Bronchial epithelial cell (primary cell): ENCODE results near the gene UBE2O. TPM values are rescaled to one million over a fixed set of nuclear protein-coding genes. Genes with fewer than 3 reads are reported as not detected.
"Not testable (repeated sequence)": the region's sequence is repeated elsewhere in the genome, so short reads cannot be mapped to it uniquely, and the experiment has no call there.

Experiments used
- DNase-seq: peaks from one replicate; pipeline ENCODE4 v3.0.0-alpha.2; 2010; ENCODE audit warnings: low read depth
- FAIRE-seq: peaks from 2 replicates; lab custom pipeline; 2011; peaks lifted over from hg19 to GRCh38; lab: Jason Lieb, UNC
- H3K27me3 ChIP-seq: 2 replicates; pipeline ENCODE4 v1.5.1; 2011; ENCODE audit warnings: low read length; ENCODE audit not compliant: control insufficient read depth, insufficient read depth
- H3K36me3 ChIP-seq: 2 replicates; pipeline ENCODE4 v1.5.1; 2011; ENCODE audit warnings: low read length; ENCODE audit not compliant: control insufficient read depth, insufficient read depth
- H3K4me3 ChIP-seq: 2 replicates; pipeline ENCODE4 v1.5.1; 2011; ENCODE audit warnings: mild to moderate bottlenecking, low read depth, low read length, control low read depth
- total RNA-seq: library from RNA; depleted of rRNA; stranded (reverse); fragments of >200 nt; gene quantifications from 2 replicates; pipeline ENCODE4 v1.2.1, GENCODE V29; 2014
- TF ChIP-seq, protein P1 (sequence below): IDR thresholded peaks from 2 replicates; pipeline ENCODE4 v1.5.1; 2011; ENCODE audit warnings: mild to moderate bottlenecking, moderate library complexity, low read length, control low read depth, inconsistent platforms; ENCODE audit not compliant: insufficient read depth, severe bottlenecking

UBE2O gene
- total RNA-seq, 1 donor from 2014 or later, result 15.8 TPM

DNA sequence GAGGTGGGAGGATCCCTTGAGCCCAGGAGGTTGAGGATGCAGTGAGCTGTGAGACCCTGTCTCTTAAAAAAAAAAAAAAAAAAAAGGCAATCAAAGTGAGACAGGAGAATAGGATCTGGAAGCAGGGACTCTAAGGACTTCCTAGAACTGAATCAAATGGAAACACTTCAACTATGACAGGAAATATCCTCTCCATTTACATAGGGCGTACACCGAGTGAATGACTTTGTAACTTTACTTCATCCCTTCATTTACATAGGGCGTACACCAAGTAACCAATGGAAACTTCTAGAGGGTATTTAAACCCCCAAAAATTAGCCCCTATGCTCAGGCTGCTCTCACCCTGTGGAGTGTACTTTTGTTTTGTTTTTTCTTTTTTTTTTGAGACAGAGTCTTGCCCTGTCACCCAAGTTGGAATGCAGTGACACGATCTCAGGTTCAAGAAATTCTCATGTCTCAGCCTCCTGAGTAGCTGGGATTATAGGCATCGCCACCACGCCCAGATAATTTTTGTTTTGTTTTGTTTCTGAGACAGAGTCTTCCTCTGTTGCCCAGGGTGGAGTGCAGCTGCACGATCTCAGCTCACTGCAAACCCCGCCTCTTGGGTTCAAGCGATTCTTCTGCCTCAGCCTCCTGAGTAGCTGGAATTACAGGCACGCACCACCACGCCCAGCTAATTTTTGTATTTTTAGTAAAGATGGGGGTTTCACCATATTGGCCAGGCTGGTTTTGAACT, 89.7 kb downstream of the UBE2O start:
- DNase-seq (no peak), FAIRE-seq (no peak)
- H3K4me3 ChIP-seq, result no peak overlapping the region
- no peaks in the 10 kb centered on the region for H3K36me3 ChIP-seq
- TF ChIP-seq, protein P1, sequence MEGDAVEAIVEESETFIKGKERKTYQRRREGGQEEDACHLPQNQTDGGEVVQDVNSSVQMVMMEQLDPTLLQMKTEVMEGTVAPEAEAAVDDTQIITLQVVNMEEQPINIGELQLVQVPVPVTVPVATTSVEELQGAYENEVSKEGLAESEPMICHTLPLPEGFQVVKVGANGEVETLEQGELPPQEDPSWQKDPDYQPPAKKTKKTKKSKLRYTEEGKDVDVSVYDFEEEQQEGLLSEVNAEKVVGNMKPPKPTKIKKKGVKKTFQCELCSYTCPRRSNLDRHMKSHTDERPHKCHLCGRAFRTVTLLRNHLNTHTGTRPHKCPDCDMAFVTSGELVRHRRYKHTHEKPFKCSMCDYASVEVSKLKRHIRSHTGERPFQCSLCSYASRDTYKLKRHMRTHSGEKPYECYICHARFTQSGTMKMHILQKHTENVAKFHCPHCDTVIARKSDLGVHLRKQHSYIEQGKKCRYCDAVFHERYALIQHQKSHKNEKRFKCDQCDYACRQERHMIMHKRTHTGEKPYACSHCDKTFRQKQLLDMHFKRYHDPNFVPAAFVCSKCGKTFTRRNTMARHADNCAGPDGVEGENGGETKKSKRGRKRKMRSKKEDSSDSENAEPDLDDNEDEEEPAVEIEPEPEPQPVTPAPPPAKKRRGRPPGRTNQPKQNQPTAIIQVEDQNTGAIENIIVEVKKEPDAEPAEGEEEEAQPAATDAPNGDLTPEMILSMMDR, result no peak
- H3K27me3 ChIP-seq, result no peaks in the 10 kb centered on the region

DNA sequence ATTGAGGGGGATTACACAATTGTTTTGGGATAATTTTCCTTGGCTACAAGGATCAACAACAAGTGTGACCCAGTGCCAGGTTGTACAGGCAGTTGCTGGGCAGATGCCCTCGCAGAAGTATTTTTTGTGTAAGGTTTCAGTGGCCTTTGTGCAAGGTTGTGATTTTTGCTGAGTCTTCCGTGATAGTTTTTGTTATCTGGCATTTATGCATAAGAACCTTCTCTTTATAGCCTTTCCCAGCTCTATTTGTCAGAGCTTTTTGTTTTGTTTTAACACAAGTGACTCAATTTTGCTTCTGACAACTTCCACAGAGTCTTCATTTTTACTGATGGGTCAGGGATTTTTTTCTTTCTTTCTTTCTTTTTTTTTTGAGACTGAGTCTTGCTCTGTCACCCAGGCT, 92.5 kb downstream of the UBE2O start:
- no peaks in the 10 kb centered on the region for H3K36me3 ChIP-seq
- FAIRE-seq (no peak), DNase-seq (no peak)
- H3K27me3 ChIP-seq, result no peaks in the 10 kb centered on the region
- no peak overlapping the region for H3K4me3 ChIP-seq
- TF ChIP-seq, protein P1, result no peak

DNA sequence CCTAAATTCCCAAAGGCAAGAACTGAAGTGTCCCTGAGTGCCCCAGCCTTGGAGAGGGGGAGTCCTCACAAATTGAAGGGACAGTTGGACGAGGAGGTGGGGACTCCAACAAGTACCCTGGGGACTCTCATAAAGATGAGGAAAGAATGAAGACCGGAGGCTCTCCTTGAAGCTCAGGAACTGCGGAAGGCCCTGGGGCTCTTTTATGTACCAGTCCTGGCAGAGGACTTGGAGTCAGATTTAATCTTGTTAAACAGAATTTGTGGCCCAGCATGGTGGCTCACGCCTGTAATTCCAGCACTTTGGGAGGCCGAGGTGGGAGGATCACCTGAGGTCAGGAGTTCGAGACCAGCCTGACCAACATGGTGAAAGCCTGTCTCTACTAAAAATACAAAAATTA, 93.2 kb downstream of the UBE2O start:
- not testable (repeated sequence) for H3K36me3 ChIP-seq, H3K27me3 ChIP-seq, H3K4me3 ChIP-seq, FAIRE-seq, DNase-seq

DNA sequence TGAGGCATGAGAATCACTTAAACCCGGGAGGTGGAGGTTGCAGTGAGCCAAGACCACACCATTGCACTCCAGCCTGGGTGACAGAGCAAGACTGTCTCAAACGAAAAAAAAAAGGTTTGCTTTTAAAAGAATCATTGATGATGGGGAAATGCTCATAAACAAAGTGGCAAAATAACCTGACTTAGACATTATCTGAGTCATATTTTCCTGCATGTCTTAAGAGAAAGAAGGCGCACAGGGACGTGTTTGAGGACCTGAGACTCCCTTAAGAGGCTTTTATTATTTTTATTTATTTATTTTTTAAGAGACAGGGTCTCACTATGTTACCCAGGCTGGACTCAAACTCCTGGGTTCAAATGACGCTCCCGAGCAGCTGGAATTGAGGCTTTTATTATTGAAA, 93.6 kb downstream of the UBE2O start:
- no peak overlapping the region for H3K4me3 ChIP-seq
- FAIRE-seq (no peak), DNase-seq (no peak)
- H3K36me3 ChIP-seq, result no peaks in the 10 kb centered on the region
- no peaks in the 10 kb centered on the region for H3K27me3 ChIP-seq
- TF ChIP-seq, protein P1, result no peak

DNA sequence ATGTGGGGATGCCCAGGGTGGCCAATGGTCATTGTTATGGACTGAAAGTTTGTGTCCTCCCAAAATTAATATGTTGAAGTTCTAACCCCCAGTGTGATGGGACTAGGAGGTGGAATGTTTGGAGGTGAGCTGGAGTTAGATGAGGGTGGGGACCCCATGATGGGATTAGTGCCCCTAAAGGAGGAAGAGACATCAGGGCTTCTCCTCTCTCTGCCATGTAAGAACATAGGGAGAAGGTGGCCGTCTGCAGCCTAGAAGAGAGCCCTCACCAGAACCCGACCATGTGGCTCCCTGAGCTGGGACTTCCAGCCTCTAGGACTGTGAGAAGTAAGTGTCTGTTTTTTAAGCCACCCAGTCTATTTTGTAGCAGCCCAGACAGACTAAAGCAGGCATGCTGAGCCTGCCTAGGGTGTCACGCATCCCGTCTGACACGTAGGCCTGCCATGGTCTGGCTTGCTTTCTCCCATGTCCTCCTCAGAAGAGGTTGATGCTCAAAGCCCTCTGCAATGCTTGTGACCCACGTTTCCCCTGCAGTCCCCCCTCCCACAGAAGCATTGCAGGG, 95.3 kb downstream of the UBE2O start:
- Histone ChIP-seq H3K36me3 (no peaks in the 10 kb centered on the region), H3K27me3 (no peaks in the 10 kb centered on the region), H3K4me3 (no peak overlapping the region)
- TF ChIP-seq, protein P1, result no peak
- DNase-seq (no peak), FAIRE-seq (no peak)

DNA sequence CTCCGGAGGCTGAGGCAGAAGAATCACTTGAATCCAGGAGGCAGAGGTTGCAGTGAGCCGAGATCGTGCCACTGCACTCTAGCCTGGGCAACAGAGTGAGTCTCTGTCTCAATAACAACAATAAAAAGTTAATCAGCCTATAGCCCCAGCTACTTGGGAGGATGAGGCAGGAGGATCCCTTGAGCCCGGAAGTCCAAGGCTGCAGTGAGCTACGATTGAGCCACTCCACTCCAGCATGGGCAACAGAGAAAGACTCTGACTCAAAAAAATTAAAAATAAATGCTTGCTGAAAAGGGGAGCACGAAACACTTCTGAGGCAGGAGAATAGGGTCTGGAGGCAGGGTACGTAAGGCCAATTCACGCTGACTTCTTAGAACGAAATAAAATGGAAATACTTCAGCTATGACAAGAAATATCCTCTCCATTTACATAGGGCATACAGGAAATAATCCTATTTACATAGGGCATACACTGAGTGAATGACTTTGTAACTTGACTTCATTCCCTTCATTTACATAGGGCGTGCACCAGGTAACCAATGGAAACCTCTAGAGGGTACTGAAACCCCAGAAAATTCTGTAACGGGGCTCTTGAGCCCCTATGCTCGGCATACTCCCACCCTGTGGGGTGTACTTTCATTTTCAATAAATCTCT, 96.0 kb downstream of the UBE2O start:
- Histone ChIP-seq H3K27me3 (no peaks in the 10 kb centered on the region), H3K4me3 (no peak overlapping the region), H3K36me3 (no peaks in the 10 kb centered on the region)
- FAIRE-seq (no peak), DNase-seq (peak; percentile 40)
- TF ChIP-seq, protein P1, result no peak
